Dermis blood vessel endothelial cell (primary cell): Measurements from ENCODE around the gene CCDC136. TPM values are rescaled to one million over a fixed set of nuclear protein-coding genes. Genes with fewer than 3 reads are reported as not detected.
A peak's percentile ranks its signal among the peaks of the same experiment; 100 is the strongest.

Experiments used
- DNase-seq: peaks from one replicate; pipeline ENCODE4 v3.0.0; 2010
- total RNA-seq: library from RNA; depleted of rRNA; stranded (reverse); fragments of >200 nt; gene quantifications from 2 replicates; pipeline ENCODE4 v1.2.3, GENCODE V29; 2014

CCDC136 gene
- total RNA-seq, 1 donor from 2014 or later = 1.7 TPM

DNA sequence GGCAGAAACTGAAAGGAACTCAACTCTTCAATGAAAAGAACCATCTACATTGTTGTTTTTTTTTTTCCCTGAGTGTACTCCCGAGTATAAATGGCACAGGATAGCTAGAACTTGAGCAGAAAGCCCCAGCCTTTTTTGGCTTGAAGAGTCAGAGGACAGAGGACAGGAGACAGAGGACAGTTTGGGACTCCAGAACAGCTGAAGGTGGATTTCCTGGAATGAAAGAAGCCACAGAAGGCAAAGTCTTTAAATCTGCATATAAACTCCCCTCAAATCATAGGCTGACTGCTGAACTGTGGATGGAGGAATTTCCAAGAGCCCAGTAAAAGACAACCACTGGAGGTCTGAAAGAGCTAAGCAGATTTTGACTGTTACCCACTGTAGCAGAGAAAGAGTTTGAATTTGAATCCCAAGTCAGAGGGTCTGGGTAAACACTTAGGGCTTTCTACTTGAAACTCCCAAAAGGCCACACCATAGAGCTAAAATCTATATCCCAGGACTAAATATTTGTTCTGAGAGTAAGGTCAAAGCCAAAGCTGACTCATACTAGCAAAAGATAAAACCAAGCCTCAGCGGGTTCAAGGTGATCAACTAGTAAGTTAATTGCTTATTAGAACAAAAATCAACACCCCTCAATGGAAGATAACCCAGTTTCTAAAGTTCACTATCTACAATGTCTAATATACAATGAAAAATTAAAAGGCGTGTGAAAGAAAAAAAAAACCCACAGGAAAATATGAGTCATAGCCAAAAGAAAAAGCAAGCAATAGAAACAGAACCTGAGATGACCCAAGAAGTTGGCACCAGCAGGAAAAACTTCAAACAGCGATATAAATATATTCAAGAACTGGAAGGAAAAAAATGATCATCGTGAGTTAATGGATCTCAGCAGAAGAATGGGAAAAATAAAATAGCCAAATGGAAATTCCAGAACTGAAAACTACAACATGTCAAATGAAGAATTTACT lies 14.3 kb upstream of the CCDC136 start:
- peak; percentile 34 for DNase-seq

DNA sequence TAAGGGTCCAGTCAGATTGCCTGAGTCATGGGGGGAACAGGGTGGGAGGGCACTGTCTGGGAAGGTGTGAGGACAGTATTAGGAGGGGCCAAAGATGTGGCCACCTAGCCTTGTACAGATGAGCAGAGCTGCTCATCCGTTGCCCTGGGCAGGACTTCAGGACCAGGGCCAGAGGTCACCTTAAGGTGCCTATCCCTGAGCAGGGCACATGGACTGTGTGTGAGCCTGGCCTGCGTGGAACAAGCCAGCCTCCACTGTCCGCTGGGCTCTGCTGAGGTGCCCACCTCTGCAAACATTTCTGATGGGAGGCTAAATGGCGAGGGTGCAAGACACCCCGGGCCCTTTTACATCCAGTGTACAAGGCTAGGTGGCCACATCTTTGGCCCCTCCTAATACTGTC lies 12.8 kb upstream of the CCDC136 start:
- no peak for DNase-seq

DNA sequence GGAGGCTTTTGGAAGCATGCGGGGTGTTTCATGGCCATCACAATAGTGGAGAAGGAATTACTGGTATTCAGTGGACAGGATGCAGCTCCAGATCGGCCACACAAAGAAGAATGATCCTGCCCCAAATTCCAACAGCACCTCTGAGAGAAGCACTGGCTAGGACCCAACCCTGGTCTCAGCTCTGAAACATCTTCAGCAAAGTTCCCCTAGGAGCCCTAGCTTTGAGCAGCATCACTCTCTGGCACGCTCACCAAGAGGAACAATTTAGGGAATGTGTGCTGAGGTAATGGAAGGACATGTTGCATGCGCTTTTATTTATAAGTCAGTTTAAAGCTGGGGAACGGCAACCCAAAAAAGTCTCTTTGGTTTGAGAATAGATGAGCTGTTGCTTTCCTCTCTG lies 10.6 kb upstream of the CCDC136 start:
- DNase-seq = no peak

- no peak for DNase-seq
Observed at GRCh38 chr7:128781851-128782250, 9.9 kb upstream of the CCDC136 start.

DNA sequence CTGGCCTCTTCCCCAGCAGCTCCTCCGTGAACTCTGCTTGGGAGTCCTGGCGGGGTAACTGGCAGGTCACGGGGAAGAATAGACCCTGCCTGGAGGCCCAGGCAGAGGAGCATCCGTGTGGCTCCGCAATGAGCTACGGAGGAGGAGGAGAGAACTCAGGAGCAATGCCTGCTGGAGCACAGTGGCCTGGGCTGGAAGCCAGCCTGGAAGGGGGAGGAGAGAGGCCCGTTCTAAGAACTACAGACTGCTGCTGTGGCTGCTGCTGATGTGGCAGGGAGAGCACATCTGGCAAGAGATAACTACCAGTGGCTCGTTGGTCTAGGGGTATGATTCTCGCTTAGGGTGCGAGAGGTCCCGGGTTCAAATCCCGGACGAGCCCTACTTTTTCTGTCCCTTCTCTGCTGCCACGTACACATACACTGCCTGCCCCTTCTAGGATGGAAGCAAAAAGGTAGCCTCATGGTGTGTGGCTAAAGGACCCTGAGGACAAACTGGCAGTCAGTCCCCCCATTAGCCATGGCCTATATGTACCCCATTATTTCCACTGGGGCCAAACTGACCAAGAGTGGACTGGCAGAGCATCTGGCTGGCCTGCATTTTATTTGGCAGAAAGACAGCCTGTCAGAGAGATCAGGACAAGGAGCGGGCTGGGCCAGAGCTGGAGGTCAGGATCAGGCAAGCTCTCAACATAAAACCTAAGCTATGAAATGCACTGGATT lies 8.5 kb upstream of the CCDC136 start:
- DNase-seq = peak; percentile 28

GRCh38 chr7:128785738-128786137 lies 6.0 kb upstream of the CCDC136 start:
- DNase-seq = no peak

- no peak for DNase-seq
Observed at GRCh38 chr7:128788446-128789412, 3.0 kb upstream of the CCDC136 start.

- DNase-seq = no peak
Observed at GRCh38 chr7:128790315-128791041, 1.3 kb upstream of the CCDC136 start.

DNA sequence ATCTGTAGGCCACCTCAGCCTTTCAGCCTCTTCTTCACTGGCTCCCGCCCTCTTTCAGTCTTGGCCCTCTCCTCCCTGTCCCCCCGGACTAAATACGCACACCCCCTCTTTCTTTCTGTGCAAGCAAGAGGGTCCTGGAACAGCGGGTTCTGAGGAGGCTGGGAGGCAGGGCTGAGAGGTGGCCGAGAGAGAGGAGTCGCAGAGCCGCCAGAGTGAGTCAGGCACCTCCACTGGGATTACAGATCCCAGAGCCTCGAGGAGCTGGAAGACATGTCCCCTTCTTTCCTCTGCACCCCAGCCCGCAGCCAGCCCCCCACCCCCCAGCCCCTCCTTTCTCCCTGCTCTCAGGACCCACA lies 182 bp downstream of the CCDC136 start:
- DNase-seq = no peak

- DNase-seq = no peak
Observed at GRCh38 chr7:128792471-128793180, 858 bp downstream of the CCDC136 start.

DNA sequence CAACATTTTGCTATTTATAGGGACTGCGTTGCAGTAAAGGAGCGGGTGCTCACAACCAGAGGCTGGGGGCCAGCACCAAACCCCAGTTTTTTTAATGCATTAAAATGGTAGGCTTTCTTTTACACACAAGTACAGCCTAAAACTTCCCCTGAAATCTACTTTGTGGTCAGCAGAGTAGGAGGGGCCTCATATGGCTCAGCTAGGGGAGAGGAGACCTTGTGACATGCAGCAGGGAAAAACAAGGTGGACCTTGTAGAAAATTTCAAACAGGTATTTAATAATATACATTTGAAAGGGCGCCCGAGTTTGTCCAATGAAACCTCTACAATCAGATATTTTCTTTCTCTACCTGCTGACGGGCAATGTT lies 1.4 kb downstream of the CCDC136 start:
- no peak for DNase-seq

- peak; percentile 13 for DNase-seq
Observed at GRCh38 chr7:128794020-128794419, 2.3 kb downstream of the CCDC136 start.

GRCh38 chr7:128794436-128794835 lies 2.7 kb downstream of the CCDC136 start:
- no peak for DNase-seq

DNA sequence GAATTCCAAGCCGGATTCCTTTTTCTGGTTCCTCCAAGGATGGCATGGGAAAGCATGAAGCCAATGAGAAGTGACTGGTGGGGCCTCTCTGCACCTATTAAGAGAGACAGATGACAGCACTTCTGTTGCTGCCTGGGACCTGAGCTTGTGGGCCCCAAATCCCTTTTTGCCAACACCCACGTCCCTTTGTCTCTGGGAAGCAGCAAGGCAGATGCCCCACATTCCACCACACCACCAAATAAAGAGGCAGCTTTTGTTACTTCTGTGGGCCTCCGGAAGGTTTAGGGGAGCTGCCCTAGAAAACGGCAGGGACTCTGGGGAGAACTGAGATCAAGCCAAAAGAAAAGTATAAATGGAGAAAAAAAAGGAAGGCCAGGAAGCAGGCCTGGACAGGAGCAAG lies 3.4 kb downstream of the CCDC136 start:
- DNase-seq = no peak

DNA sequence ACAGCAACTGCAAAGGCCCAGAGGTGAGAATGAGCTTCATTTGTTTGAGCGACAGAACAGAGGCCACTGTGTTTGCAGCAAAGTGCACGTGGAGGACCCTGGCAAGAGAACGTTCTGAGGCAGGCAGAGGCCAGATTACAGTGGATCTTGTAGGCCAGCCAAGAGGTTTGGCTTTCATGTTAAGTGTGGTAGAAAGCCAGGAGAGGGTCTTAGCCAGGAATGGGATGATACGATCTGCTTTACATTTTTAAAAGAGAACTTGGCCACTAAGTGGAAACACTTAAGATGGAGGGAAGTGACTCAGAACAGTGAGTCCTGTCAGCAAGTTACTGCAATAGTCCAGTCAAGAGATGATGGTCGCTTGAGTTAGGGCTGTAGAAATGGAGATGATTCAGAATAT lies 4.6 kb downstream of the CCDC136 start:
- peak; percentile 23 for DNase-seq

- DNase-seq = no peak
Observed at GRCh38 chr7:128799451-128799850, 7.7 kb downstream of the CCDC136 start.

- no peak for DNase-seq
Observed at GRCh38 chr7:128800567-128800966, 8.8 kb downstream of the CCDC136 start.

- no peak for DNase-seq
Observed at GRCh38 chr7:128801003-128801402, 9.2 kb downstream of the CCDC136 start.

GRCh38 chr7:128801667-128802418 lies 10.1 kb downstream of the CCDC136 start:
- DNase-seq = no peak

- DNase-seq = no peak
Observed at GRCh38 chr7:128804484-128804883, 12.7 kb downstream of the CCDC136 start.

GRCh38 chr7:128805225-128805624 lies 13.5 kb downstream of the CCDC136 start:
- DNase-seq = no peak
